Upper lobe of left lung (tissue), 6 donors: ENCODE data around the gene RAPGEF2. TPM values are rescaled to one million over a fixed set of nuclear protein-coding genes. Genes with fewer than 3 reads are reported as not detected.

ENCODE experiments used
- ATAC-seq, 2 donors: fragments of 200-7000 bp; cut with Tn5 transposase; one replicate each; pipeline ENCODE4 v1.9.1; 2022; ENCODE audit warnings: mild to moderate bottlenecking in 2 of 2, moderate library complexity in 2 of 2; ENCODE audit not compliant: low FRiP score in 2 of 2
- DNase-seq, 2 donors: peaks; one replicate each; pipeline ENCODE4 v3.0.0-alpha.2; 2019 to 2020
- H3K27ac ChIP-seq, 4 donors: fragments of 200-600 bp; sonication (generic); one replicate each; pipeline ENCODE4 v1.5.1; 2016 to 2019
- H3K27me3 ChIP-seq, 4 donors: fragments of 200-600 bp; sonication (generic); one replicate each; pipeline ENCODE4 v1.5.1; 2017 to 2019
- H3K36me3 ChIP-seq, 4 donors: fragments of 200-600 bp; sonication (generic); one replicate each; pipeline ENCODE4 v1.5.1; 2016 to 2019
- H3K4me1 ChIP-seq, 4 donors: fragments of 200-600 bp; sonication (generic); one replicate each; pipeline ENCODE4 v1.5.1; 2018 to 2019
- H3K4me3 ChIP-seq, 4 donors: fragments of 200-600 bp; sonication (generic); one replicate each; pipeline ENCODE4 v1.5.1; 2017 to 2019; ENCODE audit warnings: mild to moderate bottlenecking in 2 of 4, moderate library complexity in 1 of 4
- H3K9me3 ChIP-seq, 4 donors: fragments of 200-600 bp; sonication (generic); one replicate each; pipeline ENCODE4 v1.5.1; 2018 to 2019
- EP300 ChIP-seq, 4 donors: sonication (generic); formaldehyde crosslinking; IDR thresholded peaks; one replicate each; pipeline ENCODE4 v1.5.1; 2017; ENCODE audit warnings: antibody characterized with exemption in 4 of 4, control low read depth in 2 of 4
- POLR2A ChIP-seq, 4 donors: fragments of 450-650 bp; IDR thresholded peaks; one replicate each; pipeline ENCODE4 v1.5.1; 2016 to 2017; ENCODE audit warnings: antibody characterized with exemption in 4 of 4, mild to moderate bottlenecking in 2 of 4
- POLR2AphosphoS5 ChIP-seq, 2 donors: sonication (generic); formaldehyde crosslinking; IDR thresholded peaks; one replicate each; pipeline ENCODE4 v1.5.1; 2017; ENCODE audit warnings: antibody characterized with exemption in 2 of 2
- WGBS, 2 donors: methylation state at CpG; one replicate each; pipeline ENCODE4 v1.1.5; 2017 to 2018; 5-methylcytosine and 5-hydroxymethylcytosine counted together
- total RNA-seq, 6 donors: library from RNA; depleted of rRNA in 4 of 6; stranded (reverse); fragments of >200 nt in 4 of 6; gene quantifications; one replicate each; pipeline versions ENCODE4 v1.1.0 to v1.2.1, GENCODE V29; 2016 to 2021
- TF ChIP-seq, protein P1 (sequence below), 6 experiments: fragments of 450-650 bp in 4 of 6; fragments of 200-600 bp in 2 of 6; sonication (generic) in 2 of 6; IDR thresholded peaks; one replicate each; pipeline ENCODE4 v1.5.1; 2016 to 2019; ENCODE audit warnings: antibody characterized with exemption in 6 of 6
- donor health status: DM: no; HTN: no; CAD: no; lungs with moderate emphysema.
- donor health status: DM: no; HTN: yes; CAD: no; lungs with severe emphysema.

The RAPGEF2 gene
- total RNA-seq, 6 donors from 2014 or later = 53.3 to 122 (median 66.3) TPM

DNA sequence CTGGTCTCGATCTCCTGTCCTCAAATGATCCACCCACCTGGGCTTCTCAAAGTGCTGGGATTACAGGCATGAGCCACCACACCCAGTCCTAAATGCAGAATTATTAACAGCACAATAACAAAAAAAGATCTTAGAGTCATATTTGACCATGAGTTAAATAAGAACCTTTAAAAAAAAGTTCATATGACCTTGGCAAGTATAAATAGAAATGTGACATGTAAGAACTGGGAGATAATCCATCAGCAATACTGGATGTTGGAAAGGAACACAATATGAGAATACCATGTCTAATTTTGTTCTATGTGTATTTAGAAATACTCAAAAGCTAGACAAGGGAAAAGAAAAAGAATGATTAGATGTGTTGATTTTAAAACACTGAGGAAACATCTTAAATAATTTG, 231.6 kb downstream of the RAPGEF2 start:
- DNase-seq (no peak), ATAC-seq (no peak)
- Histone ChIP-seq H3K4me1 (no peaks in the 10 kb centered on the region), H3K36me3 (peaks cover 8 to 65% (median 19%) of the 10 kb centered on the region in 4 donors), H3K27me3 (no peaks in the 10 kb centered on the region), H3K4me3 (no peak overlapping the region), H3K9me3 (no peaks in the 10 kb centered on the region), H3K27ac (no peak overlapping the region)
- WGBS, 2 donors = 96 to 100% methylated on average over 1 of the region's 1 CpG
- TF ChIP-seq POLR2AphosphoS5 (IDR thresholded peaks at IDR 0.05) = no peak

DNA sequence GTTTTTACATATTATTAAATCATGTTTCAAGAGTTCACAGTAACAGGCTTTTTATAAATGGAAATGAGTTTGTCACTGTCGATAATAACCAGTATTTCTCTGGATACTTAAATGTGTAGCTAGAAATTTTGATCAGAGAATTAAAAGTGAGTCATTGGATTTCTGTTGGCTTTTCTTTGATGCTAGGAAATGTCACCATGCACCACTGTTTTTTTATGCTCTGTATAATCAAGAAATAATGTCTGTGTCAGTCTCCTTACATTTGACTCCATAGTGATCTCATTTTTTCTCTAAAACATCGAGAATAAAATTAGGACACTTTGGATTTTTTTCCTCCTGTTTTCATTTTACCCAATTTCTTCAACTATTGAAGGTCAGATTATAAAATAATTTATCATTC, 234.2 kb downstream of the RAPGEF2 start:
- Histone ChIP-seq H3K4me3 (no peak overlapping the region), H3K4me1 (no peaks in the 10 kb centered on the region), H3K36me3 (peaks cover 3 to 66% (median 26%) of the 10 kb centered on the region in 4 donors), H3K9me3 (no peaks in the 10 kb centered on the region), H3K27me3 (no peaks in the 10 kb centered on the region), H3K27ac (no peak overlapping the region)
- TF ChIP-seq POLR2AphosphoS5 (IDR thresholded peaks at IDR 0.05) (no peak), POLR2A (IDR thresholded peaks at IDR 0.05) (no peak), EP300 (IDR thresholded peaks at IDR 0.05) (no peak)
- TF ChIP-seq, protein P1, sequence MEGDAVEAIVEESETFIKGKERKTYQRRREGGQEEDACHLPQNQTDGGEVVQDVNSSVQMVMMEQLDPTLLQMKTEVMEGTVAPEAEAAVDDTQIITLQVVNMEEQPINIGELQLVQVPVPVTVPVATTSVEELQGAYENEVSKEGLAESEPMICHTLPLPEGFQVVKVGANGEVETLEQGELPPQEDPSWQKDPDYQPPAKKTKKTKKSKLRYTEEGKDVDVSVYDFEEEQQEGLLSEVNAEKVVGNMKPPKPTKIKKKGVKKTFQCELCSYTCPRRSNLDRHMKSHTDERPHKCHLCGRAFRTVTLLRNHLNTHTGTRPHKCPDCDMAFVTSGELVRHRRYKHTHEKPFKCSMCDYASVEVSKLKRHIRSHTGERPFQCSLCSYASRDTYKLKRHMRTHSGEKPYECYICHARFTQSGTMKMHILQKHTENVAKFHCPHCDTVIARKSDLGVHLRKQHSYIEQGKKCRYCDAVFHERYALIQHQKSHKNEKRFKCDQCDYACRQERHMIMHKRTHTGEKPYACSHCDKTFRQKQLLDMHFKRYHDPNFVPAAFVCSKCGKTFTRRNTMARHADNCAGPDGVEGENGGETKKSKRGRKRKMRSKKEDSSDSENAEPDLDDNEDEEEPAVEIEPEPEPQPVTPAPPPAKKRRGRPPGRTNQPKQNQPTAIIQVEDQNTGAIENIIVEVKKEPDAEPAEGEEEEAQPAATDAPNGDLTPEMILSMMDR (IDR thresholded peaks at IDR 0.05) = no peak
- WGBS, 2 donors = 93% methylated on average over 2 of the region's 2 CpGs
- ATAC-seq (no peak), DNase-seq (no peak)

DNA sequence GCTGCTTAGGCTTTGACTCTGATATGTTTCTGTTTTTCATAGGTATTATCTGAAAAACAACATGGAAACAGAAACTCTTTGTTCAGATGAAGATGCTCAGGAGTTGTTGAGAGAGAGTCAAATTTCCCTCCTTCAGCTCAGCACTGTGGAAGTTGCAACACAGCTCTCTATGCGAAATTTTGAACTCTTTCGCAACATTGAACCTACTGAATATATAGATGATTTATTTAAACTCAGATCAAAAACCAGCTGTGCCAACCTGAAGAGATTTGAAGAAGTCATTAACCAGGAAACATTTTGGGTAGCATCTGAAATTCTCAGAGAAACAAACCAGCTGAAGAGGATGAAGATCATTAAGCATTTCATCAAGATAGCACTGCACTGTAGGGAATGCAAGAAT, 238.6 kb downstream of the RAPGEF2 start:
- no peak for DNase-seq
- no peaks in the 10 kb centered on the region for H3K4me1 ChIP-seq
- no peak for ATAC-seq
- no peak overlapping the region for H3K4me3 ChIP-seq
- peaks cover 3 to 79% (median 50%) of the 10 kb centered on the region in 4 donors for H3K36me3 ChIP-seq
- H3K27ac ChIP-seq = no peak overlapping the region
- H3K9me3 ChIP-seq = no peaks in the 10 kb centered on the region
- 70 to 73% methylated on average over 2 of the region's 2 CpGs for WGBS, 2 donors
- no peaks in the 10 kb centered on the region for H3K27me3 ChIP-seq
- TF ChIP-seq, protein P1 (IDR thresholded peaks at IDR 0.05) = no peak
- TF ChIP-seq POLR2A (IDR thresholded peaks at IDR 0.05) = no peak
- no peak for TF ChIP-seq POLR2AphosphoS5 (IDR thresholded peaks at IDR 0.05)
- TF ChIP-seq EP300 (IDR thresholded peaks at IDR 0.05) = no peak

DNA sequence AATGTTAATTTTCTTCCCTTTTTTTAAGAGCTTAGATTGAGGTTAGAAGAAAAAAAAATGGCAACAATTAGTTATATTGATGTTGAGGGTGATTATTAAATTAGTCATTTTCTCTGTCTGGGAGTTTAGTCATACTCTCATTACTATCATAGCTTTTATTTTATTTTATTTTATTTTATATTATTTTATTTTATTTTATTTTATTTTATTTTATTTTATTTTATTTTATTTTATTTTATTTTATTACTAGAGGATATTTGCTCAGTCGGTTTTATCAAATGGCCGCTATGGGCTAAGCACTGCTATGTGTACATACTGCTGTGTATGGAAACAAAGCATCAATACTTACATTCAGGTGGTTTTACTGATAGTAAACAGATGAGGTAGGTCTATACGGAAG, 239.5 kb downstream of the RAPGEF2 start:
- no peaks in the 10 kb centered on the region for H3K4me1 ChIP-seq
- no peak overlapping the region for H3K4me3 ChIP-seq
- H3K27ac ChIP-seq = no peak overlapping the region
- WGBS, 2 donors = 94 to 98% methylated on average over 3 of the region's 3 CpGs
- ATAC-seq (no peak), DNase-seq (no peak)
- no peaks in the 10 kb centered on the region for H3K9me3 ChIP-seq
- no peak for TF ChIP-seq EP300 (IDR thresholded peaks at IDR 0.05)
- no peak for TF ChIP-seq POLR2AphosphoS5 (IDR thresholded peaks at IDR 0.05)
- TF ChIP-seq, protein P1 (IDR thresholded peaks at IDR 0.05) = no peak
- no peak for TF ChIP-seq POLR2A (IDR thresholded peaks at IDR 0.05)
- H3K27me3 ChIP-seq = no peaks in the 10 kb centered on the region
- H3K36me3 ChIP-seq = peaks cover 8 to 87% (median 56%) of the 10 kb centered on the region in 4 donors

DNA sequence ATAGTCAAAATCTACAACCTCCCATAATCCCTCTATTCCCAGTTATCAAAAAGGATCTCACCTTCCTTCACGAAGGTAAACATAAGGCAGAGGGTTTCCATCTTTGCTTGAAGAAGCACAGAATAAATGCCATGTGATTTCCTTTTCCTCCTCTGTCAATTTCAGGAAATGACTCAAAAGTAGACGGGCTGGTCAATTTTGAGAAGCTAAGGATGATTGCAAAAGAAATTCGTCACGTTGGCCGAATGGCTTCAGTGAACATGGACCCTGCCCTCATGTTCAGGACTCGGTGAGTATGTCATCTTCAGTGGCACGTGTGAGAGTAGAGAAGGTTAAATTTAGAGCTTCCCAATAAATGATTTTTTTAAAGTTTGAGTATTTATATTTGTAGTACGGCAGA, 240.2 kb downstream of the RAPGEF2 start:
- Histone ChIP-seq H3K4me1 (no peaks in the 10 kb centered on the region), H3K27ac (no peak overlapping the region), H3K4me3 (no peak overlapping the region), H3K9me3 (no peaks in the 10 kb centered on the region), H3K27me3 (no peaks in the 10 kb centered on the region), H3K36me3 (peaks cover 8 to 91% (median 59%) of the 10 kb centered on the region in 4 donors)
- no peak for ATAC-seq
- TF ChIP-seq EP300 (IDR thresholded peaks at IDR 0.05) (no peak), POLR2A (IDR thresholded peaks at IDR 0.05) (no peak), POLR2AphosphoS5 (IDR thresholded peaks at IDR 0.05) (no peak)
- TF ChIP-seq, protein P1 (IDR thresholded peaks at IDR 0.05) = no peak
- 76 to 83% methylated on average over 8 of the region's 8 CpGs for WGBS, 2 donors
- DNase-seq = no peak
